ENCODE data around the gene TMEM203. TPM values are rescaled to one million over a fixed set of nuclear protein-coding genes. Genes with fewer than 3 reads are reported as not detected.

TMEM203 gene
- total RNA-seq, 1 donor from 2014 or later: 44.6 TPM

DNA sequence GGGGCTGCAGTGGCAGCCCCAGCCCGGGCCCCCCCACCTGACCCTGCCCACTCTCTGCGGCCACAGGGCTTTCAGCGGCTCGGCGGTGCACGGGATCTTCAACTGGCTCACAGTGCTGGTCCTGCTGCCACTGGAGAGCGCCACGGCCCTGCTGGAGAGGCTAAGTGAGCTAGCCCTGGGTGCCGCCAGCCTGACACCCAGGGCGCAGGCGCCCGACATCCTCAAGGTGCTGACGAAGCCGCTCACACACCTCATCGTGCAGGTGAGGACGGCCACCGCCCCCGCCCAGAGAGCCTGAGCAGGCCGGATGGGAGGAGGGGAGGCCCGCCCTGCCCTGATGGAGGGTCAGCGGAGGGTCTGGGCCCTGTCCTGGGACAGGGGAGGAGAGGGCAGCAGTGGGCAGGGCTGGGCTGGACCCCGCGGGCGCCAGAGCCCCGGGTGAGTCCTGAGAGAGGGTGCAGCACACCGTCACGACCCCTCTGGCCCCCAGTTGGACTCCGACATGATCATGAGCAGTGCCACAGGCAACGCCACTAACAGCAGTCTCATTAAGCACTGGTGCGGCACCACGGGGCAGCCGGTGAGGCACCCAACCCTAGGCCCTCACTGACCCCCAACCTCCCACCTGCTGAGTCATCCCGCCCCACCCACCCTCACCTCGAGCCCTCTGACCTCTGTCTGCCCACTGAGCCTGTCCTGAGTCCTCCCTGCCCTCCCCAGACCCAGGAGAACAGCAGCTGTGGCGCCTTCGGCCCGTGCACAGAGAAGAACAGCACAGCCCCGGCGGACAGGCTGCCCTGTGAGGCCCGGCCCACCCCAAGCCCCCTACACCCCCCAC, 27.9 kb upstream of the TMEM203 start:
- DNase-seq (ENCODE audit: missing footprints) (no peak), ATAC-seq (no peak)
- intact Hi-C loops (cut with DNase I): no loop called here

DNA sequence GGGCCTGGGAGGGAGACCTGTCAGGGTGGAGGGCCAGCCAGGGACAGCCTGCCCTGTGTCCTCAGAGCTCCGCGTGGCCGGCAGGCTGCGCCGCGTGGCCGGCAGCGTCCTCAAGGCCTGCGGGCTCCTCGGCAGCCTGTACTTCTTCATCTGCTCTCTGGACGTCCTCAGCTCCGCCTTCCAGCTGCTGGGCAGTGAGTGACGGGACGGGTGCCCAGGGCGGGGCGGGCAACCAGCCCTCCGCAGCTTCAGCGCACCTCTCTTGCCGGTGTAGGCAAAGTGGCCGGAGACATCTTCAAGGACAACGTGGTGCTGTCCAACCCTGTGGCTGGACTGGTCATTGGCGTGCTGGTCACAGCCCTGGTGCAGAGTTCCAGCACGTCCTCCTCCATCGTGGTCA, 27.1 kb upstream of the TMEM203 start:
- ATAC-seq (no peak), DNase-seq (ENCODE audit: missing footprints) (no peak)
- intact Hi-C loops (cut with DNase I): no loop called here

DNA sequence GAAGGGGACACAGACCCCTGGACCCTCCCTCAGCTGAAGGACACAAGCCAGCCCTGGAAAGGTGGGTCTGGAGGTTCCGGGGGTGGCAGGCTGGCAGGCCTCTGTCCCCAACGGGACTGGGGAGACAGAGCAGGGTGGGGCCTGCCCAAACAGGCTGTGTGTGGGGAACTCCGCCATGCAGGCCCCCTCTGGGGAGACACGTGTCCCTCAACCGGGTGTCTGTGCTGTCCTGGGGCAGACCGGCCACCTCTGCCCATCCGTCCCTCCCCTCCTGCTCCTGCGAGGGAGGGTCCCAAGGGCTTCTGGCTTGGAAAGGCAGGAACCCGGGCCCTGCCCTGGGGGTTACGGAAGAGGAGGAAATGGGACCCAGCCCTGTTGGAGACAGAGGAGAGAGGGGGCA, 26.7 kb upstream of the TMEM203 start:
- no peak for DNase-seq (ENCODE audit: missing footprints)
- intact Hi-C loops (cut with DNase I): no loop called here
- ATAC-seq: no peak

DNA sequence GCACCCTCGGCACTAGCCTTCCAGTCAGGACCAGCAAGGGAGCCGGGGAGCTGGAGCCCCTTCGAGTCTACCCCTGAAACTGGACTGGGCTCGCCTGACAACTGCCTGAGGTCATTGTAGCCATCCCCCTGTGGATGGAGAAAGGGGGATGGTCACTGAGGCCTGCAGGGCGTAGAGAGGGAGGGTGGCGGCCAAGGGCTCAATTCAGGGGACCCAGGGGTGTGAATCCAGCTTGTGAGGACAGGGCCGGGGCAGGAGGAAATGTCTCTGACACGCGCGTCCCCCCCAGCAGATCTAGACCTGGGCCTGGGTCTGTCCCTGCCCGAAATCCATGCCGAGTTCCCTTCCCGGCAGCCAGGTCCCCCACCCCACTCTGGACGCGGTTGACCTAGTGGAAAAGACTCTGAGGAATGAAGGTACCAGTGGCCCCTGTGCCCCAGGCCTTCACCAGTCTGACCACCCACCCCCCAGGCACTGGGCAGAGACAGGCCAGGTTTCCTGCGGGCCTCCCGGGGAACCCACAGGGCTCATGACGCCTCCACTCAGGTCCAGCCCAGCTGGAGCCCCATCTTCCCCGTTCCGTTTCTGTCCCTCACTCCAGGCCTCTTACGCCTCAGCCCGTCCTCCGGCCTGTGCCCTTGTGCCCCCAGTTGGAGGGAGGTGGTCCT, 26.1 kb upstream of the TMEM203 start:
- DNase-seq (ENCODE audit: missing footprints): no peak
- intact Hi-C loops (cut with DNase I): no loop called here
- no peak for ATAC-seq

- ATAC-seq: no peak
- DNase-seq (ENCODE audit: missing footprints): no peak
- intact Hi-C loops (cut with DNase I): no loop called here
Observed at GRCh38 chr9:137230705-137231371, 25.4 kb upstream of the TMEM203 start, which contains the start of gene SLC34A3. Gene SLC34A3, plus strand, starts transcription at chr9:137230901. Its CDS starts 802 bp downstream, at chr9:137231703.

DNA sequence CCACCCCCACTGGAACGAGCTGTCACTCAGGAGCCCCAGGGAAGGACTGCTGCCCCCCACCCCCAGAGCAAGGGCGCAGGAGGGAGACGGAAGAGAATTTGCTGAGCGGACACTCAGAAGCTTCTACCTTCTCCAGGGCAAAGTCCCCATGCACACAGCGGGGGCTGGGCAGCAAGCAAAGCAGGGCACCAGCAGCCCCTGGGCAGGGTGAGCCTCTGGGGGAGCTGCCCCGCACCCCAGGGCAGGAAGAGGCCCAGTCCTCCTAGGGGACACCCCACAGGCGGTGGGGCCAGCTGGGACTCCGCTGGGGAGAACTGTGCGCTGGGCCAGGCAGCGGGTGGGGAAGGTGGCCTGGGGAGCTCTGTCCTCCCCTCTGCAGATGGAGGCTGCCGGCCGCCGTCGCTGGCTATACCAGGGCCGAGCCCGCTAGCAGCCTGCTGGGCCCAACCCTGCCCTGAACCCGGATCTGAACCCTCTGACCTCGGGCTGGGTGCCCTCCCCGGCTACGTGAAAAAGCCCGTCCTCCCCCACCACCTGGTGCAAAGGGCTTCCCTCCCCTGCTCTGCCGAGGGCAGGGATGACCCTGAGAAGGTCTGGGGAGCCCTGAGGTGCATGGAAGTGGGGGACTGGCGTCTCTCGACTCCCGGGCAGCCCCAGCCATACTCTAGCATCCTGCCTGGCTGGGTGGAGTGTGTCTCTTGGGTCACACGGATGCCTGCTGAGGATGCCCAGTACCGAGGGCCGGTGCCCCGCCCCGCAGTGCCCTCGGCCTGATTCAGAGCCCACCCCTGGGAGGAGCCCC, 24.7 kb upstream of the TMEM203 start:
- intact Hi-C loops (cut with DNase I): no loop called here
- DNase-seq (ENCODE audit: missing footprints) (no peak), ATAC-seq (no peak)

DNA sequence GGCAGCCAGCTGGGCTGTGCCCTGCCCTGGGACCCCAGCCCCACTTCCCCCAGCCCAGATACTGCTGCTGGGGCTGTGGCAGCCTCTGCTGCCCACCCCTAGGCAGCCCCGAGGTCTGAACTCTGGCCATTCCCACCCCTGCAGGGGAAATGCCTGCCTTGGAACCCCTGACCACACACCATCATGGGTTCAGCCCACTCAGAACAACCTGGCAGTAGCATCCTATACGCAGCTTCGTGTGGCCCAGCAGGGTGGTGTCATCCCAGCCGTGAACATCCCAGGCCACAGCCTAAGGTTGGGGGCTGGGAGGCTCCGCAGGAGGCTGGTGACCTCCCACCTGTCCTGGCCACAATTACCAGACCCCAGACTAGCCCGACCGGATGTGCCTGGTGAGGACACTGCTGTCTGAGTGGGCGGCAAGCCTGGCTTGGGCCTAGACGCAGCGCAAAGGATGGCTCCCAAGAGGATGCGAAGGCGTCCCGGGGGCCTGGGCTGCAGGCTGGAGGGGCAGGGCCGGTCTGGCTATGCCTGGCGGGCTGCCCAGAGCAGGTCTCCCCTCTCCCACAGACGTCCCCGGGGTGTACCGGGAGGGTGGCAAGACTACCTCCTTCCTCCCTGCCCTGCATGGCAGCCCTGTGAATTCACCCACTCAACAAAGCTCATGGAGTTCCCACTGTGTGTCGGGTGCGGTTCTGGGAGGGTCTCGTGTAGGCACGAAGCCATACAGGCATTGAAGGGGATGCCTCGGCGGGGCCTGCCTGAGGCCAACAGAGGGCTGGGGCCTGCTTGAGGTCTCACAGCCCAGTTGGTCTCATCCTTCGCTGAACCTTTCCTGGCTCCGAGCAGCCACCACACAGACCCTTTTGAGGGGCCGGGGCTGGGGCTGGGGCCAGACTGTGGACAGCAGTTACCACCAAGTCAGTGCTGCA, 23.8 kb upstream of the TMEM203 start:
- intact Hi-C loops (cut with DNase I): no loop called here
- DNase-seq (ENCODE audit: missing footprints) (no peak), ATAC-seq (no peak)

GRCh38 chr9:137228506-137228967, 23.1 kb upstream of the TMEM203 start:
- DNase-seq (ENCODE audit: missing footprints) (no peak), ATAC-seq (no peak)
- intact Hi-C loops (cut with DNase I): no loop called here

DNA sequence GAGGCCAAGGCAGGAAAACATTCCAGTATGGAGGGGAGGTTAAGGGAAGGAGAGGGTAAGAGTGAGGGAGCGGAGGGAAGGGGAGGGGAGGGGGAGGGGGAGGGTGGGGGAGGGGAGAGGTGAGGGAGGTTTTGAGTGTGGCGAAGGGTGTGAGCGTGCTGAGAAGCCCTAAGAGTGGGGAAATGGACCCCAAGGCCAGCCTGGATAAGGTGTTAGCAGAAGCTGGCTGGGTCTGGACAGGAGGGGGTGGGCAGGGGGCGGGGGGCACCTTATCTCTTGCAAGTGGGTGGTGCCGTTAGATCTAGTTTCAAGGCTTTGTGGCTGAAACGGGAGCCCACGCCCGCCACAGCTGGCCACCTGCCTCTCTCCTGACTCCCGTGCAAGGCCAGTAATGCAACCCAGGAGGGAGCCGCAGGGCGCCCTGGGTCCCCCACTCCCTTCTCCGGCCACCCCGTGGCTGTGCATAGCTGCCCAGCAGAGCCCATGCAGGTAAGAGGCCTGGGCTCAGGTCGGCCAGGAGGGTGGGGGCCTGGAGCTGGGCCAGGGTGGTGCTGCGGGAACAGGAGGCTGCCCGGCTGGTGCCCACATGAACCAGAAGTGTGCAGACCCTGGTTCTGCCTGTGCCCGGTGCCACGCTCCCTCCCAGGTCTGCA, 22.5 kb upstream of the TMEM203 start:
- ATAC-seq (no peak), DNase-seq (ENCODE audit: missing footprints) (no peak)
- intact Hi-C loops (cut with DNase I): loop anchor here (2.0 kb wide), 1 partner anchor 111 kb away; no protein-coding TSS in a partner anchor

DNA sequence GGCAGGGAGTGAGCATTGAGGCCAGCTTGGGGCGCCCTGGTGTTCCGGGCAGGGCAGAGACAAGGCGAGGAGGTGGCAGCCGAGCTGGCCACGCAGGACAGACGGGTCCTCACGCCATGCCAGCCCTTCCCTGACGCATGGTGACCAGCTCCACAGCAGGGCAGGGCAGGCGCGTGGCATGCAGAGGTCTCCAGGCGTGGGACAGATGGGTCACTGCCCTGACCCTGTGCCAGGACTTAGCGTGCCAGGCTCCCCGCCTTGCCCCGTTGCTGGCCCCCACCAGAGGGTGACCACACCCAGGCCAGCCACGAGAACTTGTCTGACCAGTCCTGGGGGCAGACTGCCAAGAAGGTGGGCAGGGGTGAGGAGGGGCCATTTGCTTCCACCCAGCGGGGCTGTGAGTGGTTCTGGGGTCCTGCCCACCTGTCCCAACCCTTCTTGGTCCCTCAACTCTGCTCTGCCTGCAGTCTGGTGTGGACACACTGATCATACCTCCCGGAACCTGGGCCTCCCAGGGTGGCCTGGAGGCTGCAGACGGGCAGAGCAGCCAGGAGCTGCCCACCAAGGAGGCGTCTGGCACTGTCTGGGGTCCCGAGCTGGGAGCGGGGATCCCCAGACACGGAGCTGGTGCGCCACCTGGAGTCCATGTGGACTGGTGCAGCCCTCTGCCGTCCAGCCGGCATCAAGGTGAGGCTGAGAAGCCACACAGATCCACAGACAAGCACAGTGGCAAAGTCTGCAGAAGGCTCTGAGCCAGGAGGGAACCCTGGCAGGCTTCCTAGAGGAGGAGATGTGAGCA, 21.8 kb upstream of the TMEM203 start, which contains the start of gene RNF224:
RNF224 (plus strand) TSS at position 449 of the 799 bp plus-strand sequence. CDS start 834 bp downstream, outside the sequence.
- intact Hi-C loops (cut with DNase I): loop anchor here (2.0 kb wide), 1 partner anchor 110 kb away; no protein-coding TSS in a partner anchor
- ATAC-seq (peak; percentile 28), DNase-seq (ENCODE audit: missing footprints) (peak; percentile 87)

GRCh38 chr9:137226338-137227053, 21.0 kb upstream of the TMEM203 start:
- intact Hi-C loops (cut with DNase I): loop anchor here (2.0 kb wide), 1 partner anchor 110 kb away; no protein-coding TSS in a partner anchor
- no peak for DNase-seq (ENCODE audit: missing footprints)
- no peak for ATAC-seq

- intact Hi-C loops (cut with DNase I): loop anchor here (2.0 kb wide), 1 partner anchor 109 kb away; no protein-coding TSS in a partner anchor
- no peak for DNase-seq (ENCODE audit: missing footprints)
- no peak for ATAC-seq
Observed at GRCh38 chr9:137225699-137226331, 20.4 kb upstream of the TMEM203 start.

DNA sequence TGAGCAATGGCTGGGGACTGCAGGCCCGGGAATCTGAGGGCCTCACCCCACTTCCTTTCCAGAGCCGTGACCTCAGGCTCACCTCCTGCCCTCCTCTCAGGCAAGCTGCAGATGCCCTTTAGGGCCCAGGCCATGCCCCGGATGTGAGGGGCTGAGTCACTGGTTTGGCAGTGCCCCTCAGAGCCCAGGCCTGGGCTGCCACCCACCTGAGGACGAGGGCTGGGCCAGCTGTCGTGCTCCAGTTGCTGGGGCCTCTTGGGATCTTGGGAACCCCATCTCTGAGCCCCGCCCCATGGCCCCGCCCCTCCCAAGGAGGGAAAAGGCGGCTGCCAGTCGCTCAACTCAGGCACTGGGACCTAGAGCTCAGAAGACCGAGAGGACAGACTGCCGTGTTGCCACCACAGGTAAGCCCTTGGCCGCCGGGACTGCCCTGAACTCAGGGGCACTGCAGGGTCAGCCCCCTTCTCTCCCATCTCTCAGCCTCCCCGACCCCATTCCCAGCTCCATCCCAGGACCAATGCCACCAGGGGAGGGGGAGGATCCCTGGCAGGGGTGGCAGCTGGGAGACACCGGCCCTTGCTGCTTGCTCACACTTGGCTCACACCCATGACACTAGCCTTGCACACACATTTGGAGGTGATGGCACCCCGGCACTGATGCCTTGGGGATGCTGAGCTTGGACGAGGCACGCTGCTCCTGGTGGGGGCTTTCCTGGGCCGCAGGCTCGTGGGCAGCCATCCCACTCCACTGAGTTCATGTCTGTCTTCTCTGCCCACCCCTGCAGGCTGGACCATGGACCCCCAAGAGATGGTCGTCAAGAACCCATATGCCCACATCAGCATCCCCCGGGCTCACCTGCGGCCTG, 19.6 kb upstream of the TMEM203 start, which contains the start of gene CYSRT1:
CYSRT1 (plus strand) TSS at position 345 of the 865 bp plus-strand sequence; CDS start at position 793, 448 bp downstream.
- no peak for ATAC-seq
- intact Hi-C loops (cut with DNase I): loop anchor here (5.0 kb wide), 1 partner anchor 433 kb away; the partner anchor contains the start of gene TMEM141
- no peak for DNase-seq (ENCODE audit: missing footprints)

Data from Right ventricle myocardium inferior (tissue), 1 donor.